Bronchial epithelial cell (primary cell): ENCODE measurements around the gene SNRNP40. TPM values are rescaled to one million over a fixed set of nuclear protein-coding genes. Genes with fewer than 3 reads are reported as not detected.

ENCODE experiments used
- DNase-seq: peaks from one replicate; pipeline ENCODE4 v3.0.0-alpha.2; 2010; ENCODE audit warnings: low read depth
- FAIRE-seq: peaks from 2 replicates; lab custom pipeline; 2011; peaks lifted over from hg19 to GRCh38; lab: Jason Lieb, UNC
- H3K27me3 ChIP-seq: 2 replicates; pipeline ENCODE4 v1.5.1; 2011; ENCODE audit warnings: low read length; ENCODE audit not compliant: control insufficient read depth, insufficient read depth
- H3K36me3 ChIP-seq: 2 replicates; pipeline ENCODE4 v1.5.1; 2011; ENCODE audit warnings: low read length; ENCODE audit not compliant: control insufficient read depth, insufficient read depth
- H3K4me3 ChIP-seq: 2 replicates; pipeline ENCODE4 v1.5.1; 2011; ENCODE audit warnings: mild to moderate bottlenecking, low read depth, low read length, control low read depth
- total RNA-seq: library from RNA; depleted of rRNA; stranded (reverse); fragments of >200 nt; gene quantifications from 2 replicates; pipeline ENCODE4 v1.2.1, GENCODE V29; 2014
- TF ChIP-seq, protein P1 (sequence below): IDR thresholded peaks from 2 replicates; pipeline ENCODE4 v1.5.1; 2011; ENCODE audit warnings: mild to moderate bottlenecking, moderate library complexity, low read length, control low read depth, inconsistent platforms; ENCODE audit not compliant: insufficient read depth, severe bottlenecking

The SNRNP40 gene
- total RNA-seq, 1 donor from 2014 or later, result 142 TPM

DNA sequence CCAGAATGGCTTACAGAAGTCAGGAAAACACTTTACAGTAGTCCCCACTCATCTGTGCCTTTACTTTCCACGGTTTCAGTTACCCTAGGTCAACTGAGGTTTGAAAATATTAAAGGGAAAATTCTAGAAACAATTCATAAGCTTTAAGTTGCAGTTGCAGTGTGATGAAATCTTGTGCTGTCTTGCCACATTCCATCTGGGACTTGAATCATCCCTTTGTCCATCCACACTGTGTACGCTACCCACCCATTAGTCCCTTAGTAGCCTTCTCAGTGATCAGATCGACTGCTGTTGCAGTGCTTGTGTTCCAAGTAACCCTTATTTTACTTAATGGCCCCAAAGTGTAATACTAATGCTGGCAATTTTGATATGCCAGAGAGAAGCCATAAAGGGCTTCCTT lies 30.8 kb upstream of the SNRNP40 start:
- Histone ChIP-seq H3K27me3 (no peaks in the 10 kb centered on the region), H3K4me3 (no peak overlapping the region), H3K36me3 (peaks cover 4% of the 10 kb centered on the region)
- TF ChIP-seq, protein P1, sequence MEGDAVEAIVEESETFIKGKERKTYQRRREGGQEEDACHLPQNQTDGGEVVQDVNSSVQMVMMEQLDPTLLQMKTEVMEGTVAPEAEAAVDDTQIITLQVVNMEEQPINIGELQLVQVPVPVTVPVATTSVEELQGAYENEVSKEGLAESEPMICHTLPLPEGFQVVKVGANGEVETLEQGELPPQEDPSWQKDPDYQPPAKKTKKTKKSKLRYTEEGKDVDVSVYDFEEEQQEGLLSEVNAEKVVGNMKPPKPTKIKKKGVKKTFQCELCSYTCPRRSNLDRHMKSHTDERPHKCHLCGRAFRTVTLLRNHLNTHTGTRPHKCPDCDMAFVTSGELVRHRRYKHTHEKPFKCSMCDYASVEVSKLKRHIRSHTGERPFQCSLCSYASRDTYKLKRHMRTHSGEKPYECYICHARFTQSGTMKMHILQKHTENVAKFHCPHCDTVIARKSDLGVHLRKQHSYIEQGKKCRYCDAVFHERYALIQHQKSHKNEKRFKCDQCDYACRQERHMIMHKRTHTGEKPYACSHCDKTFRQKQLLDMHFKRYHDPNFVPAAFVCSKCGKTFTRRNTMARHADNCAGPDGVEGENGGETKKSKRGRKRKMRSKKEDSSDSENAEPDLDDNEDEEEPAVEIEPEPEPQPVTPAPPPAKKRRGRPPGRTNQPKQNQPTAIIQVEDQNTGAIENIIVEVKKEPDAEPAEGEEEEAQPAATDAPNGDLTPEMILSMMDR, result no peak
- FAIRE-seq (peak; percentile 79), DNase-seq (peak; percentile 35)

DNA sequence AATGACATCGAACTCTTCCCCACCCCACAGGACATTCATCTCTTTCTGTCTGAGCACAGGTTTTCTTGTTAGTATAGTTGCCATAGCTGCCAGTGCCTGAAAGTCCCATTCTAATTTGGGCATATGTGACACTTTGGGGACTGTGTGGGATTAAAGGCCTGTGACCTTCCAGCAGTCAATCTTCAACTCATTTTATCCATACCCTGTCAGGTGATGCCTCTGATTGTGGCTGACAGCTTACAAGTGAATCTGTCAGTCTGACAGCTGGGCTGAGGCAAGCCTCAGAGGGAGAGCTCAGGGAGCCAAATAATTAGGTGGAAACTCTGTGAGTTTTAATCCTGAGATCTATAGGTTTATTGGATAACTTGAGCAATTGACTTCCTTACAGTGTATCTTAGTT lies 29.9 kb upstream of the SNRNP40 start:
- no peaks in the 10 kb centered on the region for H3K27me3 ChIP-seq
- peaks cover 4% of the 10 kb centered on the region for H3K36me3 ChIP-seq
- no peak for FAIRE-seq
- H3K4me3 ChIP-seq, result no peak overlapping the region
- DNase-seq, result no peak
- TF ChIP-seq, protein P1, result no peak

DNA sequence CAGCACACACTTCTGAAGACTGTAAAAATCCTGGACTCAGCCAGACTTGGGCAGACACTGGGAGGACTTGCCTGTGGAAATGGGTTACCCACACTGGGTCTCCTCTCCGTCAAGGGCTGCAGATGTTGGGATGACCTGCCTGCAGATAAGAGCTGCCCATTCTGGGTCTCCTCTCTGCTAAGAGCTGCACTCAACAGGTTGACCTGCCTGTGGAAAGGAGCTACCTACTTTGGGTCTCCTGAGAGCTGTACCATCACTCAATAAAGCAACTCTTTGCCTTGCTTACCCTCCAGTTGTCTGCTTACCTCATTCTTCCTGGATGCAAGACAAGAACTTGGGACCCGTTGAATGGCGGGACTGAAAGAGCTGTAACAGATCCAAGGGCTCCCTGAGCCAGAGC lies 28.4 kb upstream of the SNRNP40 start:
- peaks cover 6% of the 10 kb centered on the region for H3K36me3 ChIP-seq

DNA sequence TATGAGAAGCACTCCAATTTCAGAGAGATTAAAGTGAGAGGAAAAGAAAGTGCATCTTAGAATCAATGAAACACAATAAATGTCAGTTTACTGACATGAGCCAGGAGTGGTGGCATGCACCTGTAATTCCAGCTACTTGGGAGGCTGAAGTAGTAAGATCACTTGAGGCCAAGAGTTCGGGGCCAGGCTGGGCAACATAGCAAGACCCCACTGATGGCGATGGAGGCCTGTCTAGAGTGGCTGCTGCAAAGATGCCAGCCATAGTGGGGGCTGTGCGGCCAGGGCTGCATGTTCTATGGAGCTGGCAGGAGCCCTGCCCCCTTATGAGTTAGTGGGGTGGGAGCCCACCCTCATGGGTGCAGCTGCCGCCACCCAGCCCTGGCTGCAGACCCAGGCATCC lies 27.5 kb upstream of the SNRNP40 start:
- FAIRE-seq, result no peak
- peaks cover 10% of the 10 kb centered on the region for H3K36me3 ChIP-seq

More for the DNA sequence above, 28.4 kb upstream of the SNRNP40 start:
- Histone ChIP-seq H3K27me3 (no peaks in the 10 kb centered on the region), H3K4me3 (no peak overlapping the region)
- FAIRE-seq, result no peak
- no peak for DNase-seq
- TF ChIP-seq, protein P1, result no peak

DNA sequence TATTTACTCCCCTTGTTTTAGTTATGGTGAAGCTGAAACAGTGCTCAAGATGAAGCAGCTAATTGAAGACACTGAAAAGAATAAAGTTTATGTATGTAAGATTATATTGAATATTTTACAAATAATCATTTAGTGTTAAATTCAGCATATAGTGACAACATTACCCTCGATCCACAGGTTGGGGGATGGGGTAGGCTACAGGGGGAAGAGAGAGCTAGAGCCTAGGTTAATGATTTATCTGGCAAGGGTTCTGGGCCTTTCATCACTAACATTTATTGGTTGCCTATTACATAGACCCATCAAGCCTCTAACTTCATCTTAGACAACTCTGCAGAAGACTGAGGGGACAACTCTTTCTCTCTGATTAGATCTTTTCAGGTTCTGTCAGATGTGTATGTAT lies 21.6 kb upstream of the SNRNP40 start:
- Histone ChIP-seq H3K27me3 (no peaks in the 10 kb centered on the region), H3K36me3 (peaks cover 10% of the 10 kb centered on the region), H3K4me3 (no peak overlapping the region)
- no peak for FAIRE-seq
- TF ChIP-seq, protein P1, result no peak
- DNase-seq, result no peak

More for the DNA sequence above, 27.5 kb upstream of the SNRNP40 start:
- no peak for DNase-seq
- Histone ChIP-seq H3K4me3 (no peak overlapping the region), H3K27me3 (no peaks in the 10 kb centered on the region)
- TF ChIP-seq, protein P1, result no peak

DNA sequence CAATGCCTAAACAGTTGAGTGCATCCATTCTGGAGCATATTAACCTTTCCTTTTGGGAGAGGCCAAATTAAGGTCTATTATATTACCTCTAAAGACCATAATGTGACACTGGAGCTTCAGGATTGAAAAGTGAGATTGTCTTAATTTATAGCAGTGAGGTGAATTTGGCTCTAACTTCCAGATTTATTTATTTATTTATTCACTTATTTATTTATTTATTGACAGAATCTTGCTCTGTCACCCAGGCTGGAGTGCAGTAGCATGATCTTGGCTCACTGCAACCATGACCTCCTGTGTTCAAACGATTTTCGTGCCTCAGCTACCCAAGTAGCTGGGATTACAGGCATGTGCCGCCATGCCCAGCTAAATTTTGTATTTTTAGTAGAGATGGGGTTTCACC lies 19.3 kb upstream of the SNRNP40 start:
- no peaks in the 10 kb centered on the region for H3K27me3 ChIP-seq
- TF ChIP-seq, protein P1, result no peak
- peaks cover 11% of the 10 kb centered on the region for H3K36me3 ChIP-seq
- no peak overlapping the region for H3K4me3 ChIP-seq
- DNase-seq (no peak), FAIRE-seq (no peak)
